Measurements from ENCODE around the gene NCAM1.

DNA sequence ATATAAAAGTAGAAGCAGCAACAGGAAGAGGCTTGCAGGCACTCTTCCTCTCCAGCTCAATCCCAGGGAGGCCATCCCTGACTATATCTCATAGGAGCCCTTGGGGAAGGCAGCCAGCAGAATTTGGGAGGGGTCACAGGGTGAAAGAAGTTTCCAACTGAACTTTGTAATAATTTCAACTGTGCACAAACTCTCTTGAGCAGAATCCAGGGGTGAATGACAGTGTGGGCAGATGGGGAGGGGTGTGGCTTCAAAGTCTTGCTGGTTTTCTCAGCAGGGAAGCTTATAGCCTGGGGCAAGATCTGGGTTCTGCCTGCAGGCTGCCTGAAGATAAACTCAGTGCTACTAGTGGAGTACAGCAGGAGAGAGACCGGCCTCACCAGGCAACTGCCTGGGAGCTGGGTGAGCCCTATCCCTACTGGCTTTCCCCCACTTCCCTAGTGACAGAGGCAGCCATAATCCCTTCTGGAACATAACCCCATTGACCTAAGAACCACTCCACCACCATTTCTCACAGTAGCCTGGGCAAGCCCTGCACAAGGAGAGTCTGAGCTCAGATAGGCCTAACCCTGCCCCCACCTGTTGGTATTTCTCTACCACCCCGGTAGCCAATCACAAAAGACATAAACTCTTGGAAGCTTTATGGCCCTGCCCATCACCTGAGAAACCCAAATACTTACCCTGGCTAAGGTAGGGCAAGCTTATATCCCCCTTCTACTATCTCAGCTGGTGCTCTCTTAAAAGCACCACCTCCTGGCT, 335.4 kb downstream of the NCAM1 start:
- TF ChIP-seq, protein P1, sequence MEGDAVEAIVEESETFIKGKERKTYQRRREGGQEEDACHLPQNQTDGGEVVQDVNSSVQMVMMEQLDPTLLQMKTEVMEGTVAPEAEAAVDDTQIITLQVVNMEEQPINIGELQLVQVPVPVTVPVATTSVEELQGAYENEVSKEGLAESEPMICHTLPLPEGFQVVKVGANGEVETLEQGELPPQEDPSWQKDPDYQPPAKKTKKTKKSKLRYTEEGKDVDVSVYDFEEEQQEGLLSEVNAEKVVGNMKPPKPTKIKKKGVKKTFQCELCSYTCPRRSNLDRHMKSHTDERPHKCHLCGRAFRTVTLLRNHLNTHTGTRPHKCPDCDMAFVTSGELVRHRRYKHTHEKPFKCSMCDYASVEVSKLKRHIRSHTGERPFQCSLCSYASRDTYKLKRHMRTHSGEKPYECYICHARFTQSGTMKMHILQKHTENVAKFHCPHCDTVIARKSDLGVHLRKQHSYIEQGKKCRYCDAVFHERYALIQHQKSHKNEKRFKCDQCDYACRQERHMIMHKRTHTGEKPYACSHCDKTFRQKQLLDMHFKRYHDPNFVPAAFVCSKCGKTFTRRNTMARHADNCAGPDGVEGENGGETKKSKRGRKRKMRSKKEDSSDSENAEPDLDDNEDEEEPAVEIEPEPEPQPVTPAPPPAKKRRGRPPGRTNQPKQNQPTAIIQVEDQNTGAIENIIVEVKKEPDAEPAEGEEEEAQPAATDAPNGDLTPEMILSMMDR (conservative IDR thresholded peaks at IDR 0.05 in 1 of 2, IDR thresholded peaks at IDR 0.05 in 1 of 2; ENCODE audit: low read depth in 1 of 2, low read length in 2 of 2), result no peak
- TF ChIP-seq EZH2 (IDR thresholded peaks at IDR 0.05; ENCODE audit: low read length, missing control alignments), result no peak

Data from fibroblast of lung (primary cell).